Stimulated activated CD8-positive, alpha-beta memory T cell treated with anti-CD3 and anti-CD28 coated beads, Interleukin-4, amount 100 ng/mL, for 24 hours (primary cell): Measurements from ENCODE around the gene CCNB3.

Source experiments
- DNase-seq: peaks from one replicate; pipeline ENCODE4 v3.0.0-alpha.2; 2020; ENCODE audit warnings: low read depth

CCNB3 gene

GRCh38 chrX:50375481-50376267 lies 171.1 kb downstream of the CCNB3 start:
- no peak for DNase-seq

- DNase-seq, result no peak
Observed at GRCh38 chrX:50381729-50382415, 177.3 kb downstream of the CCNB3 start.

GRCh38 chrX:50386520-50386919 lies 182.0 kb downstream of the CCNB3 start:
- no peak for DNase-seq

GRCh38 chrX:50393902-50394301 lies 189.3 kb downstream of the CCNB3 start:
- DNase-seq, result no peak
